Stimulated activated CD8-positive, alpha-beta memory T cell treated with anti-CD3 and anti-CD28 coated beads, Interleukin-12 subunit alpha, Interleukin-12 subunit beta, amount 100 ng/mL, for 24 hours (primary cell): ENCODE measurements around the gene CETP.

Experiments used
- DNase-seq: peaks from one replicate; pipeline ENCODE4 v3.0.0-alpha.2; 2020; ENCODE audit errors: extremely low read depth

CETP gene

GRCh38 chr16:57021757-57022156, 60.0 kb downstream of the CETP start:
- no peak for DNase-seq

DNA sequence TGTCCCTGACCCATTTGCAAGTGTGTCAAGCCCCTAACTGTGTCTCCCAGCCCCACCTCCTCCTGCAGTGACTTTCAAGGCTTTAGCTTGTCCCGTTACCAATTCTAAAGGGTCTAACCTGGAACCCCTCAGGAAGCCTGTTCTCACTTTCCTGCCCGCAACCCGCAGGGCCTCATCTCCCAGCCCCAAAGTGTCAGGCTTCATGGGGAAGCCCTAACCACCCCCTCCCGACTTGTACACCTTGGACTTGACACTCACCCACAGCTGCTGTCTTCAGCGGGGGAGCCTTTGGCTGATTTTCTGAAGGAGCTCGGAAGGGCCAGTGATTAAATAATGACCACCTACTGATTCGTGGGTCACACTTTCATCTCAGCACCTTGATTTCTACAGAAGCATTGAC, 60.7 kb downstream of the CETP start:
- no peak for DNase-seq

- DNase-seq, result peak; percentile 39
These were observed 61.9 kb downstream of the CETP start for GRCh38 chr16:57023541-57024249.

GRCh38 chr16:57024894-57025680, 63.3 kb downstream of the CETP start:
- no peak for DNase-seq

- no peak for DNase-seq
These were observed 64.4 kb downstream of the CETP start for GRCh38 chr16:57025941-57026777.

- no peak for DNase-seq
These were observed 65.0 kb downstream of the CETP start for GRCh38 chr16:57026778-57027062.

DNA sequence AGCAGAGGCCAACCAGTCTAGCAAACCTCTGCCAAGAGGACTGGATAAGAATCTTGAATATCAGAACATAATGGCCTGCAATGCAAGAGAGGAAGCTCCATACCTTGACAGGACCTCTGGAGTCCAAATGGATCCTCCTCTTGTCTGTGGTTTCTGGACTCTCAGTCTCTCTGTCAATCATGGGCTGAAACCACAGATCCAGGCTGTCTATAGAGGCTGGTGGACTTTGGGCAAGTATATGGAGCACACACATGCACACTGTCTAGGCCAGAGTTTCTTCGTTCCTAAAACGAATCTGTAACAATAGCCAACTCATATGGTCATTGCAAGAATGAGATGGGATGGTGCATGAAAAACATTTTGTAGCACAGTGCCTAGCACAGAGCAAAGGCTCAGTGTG, 65.3 kb downstream of the CETP start:
- no peak for DNase-seq

- no peak for DNase-seq
These were observed 66.3 kb downstream of the CETP start for GRCh38 chr16:57028086-57028485.

DNA sequence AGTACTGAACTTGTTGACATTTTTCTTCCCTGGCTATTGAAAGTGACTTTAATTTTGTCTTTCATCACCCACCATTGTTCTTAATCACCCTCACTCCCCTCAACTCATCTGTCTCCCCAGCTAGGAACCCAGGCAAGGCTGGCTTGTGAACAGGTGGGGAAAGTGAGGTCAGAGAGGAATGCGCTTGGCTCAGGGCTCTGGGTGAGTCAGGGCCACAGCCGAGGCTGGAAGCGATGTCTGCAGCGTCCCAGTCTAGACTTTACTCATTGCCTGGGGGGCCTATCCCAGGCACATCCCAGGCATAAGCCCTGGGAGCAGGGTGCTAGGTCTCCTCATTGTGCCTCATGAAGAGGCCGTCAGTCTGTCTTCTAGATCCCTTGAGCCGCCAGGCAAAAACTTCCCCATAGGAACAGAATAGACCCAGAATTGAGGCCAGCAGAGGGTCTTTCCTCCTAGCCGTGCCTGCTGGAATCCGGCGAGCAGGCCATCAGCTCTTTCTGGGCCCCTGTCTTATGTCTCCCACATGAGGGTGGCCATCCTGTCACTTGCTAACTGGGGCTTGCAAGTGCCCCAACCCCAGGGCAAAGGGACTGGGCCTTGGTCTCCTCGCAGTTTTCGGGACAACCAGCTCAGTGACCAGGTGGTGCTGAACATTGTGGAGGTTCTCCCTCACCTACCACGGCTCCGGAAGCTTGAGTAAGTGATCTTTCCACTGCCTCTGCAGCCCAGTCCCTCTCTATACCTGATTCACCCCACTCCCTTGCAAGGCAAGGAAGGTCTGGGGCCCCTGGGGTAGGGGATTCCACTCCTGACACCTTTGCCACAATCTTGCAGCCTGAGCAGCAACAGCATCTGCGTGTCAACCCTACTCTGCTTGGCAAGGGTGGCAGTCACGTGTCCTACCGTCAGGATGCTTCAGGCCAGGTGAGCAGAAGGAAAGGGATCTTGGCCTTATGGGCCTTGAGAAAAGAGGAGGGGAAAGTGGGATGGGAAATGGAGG, 67.7 kb downstream of the CETP start:
- DNase-seq, result no peak

GRCh38 chr16:57030346-57030902, 68.7 kb downstream of the CETP start:
- no peak for DNase-seq

GRCh38 chr16:57031156-57031555, 69.4 kb downstream of the CETP start:
- no peak for DNase-seq

DNA sequence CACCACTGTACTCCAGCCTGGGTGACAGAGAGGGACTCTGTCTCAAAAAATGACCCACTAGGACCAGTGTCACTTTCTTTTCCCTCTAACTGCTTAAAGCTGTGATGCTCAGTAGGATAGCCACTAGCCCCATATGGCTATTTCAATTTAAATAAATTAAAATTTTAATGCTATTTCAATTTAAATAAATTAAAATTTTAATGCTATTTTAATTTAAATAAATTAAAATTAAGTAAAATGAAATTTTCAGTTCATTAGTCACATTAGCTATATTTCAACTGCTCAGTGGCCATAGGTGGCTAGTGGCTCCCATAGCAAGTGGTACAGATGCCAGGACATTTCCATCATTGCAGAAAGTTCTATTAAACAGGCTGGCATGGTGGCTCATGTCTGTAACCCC, 70.6 kb downstream of the CETP start:
- no peak for DNase-seq

GRCh38 chr16:57032931-57033330, 71.2 kb downstream of the CETP start:
- no peak for DNase-seq
